Heart left ventricle (tissue), 16 donors: Measurements from ENCODE around the gene GP2. TPM values are rescaled to one million over a fixed set of nuclear protein-coding genes. Genes with fewer than 3 reads are reported as not detected.

ENCODE experiments used
- ATAC-seq, 4 donors: fragments of 200-7000 bp; cut with Tn5 transposase; one replicate each; pipeline ENCODE4 v1.9.1; 2020 to 2022; ENCODE audit warnings: moderate library complexity in 4 of 4, mild to moderate bottlenecking in 3 of 4, moderate number of reproducible peaks in 1 of 4
- DNase-seq, 5 donors: peaks; one replicate each; pipeline ENCODE4 v3.0.0-alpha.2; 2020
- H3K27ac ChIP-seq, 12 donors: fragments of 200-600 bp; sonication (generic) in 4 of 12; one replicate each; pipeline versions ENCODE4 v1.5.0 to v1.8.0; 2016 to 2022; ENCODE audit warnings: mild to moderate bottlenecking in 2 of 12
- H3K27me3 ChIP-seq, 9 donors: fragments of 200-600 bp; sonication (generic) in 2 of 9; one replicate each; pipeline versions ENCODE4 v1.5.1 to v1.8.0; 2016 to 2022; ENCODE audit warnings: mild to moderate bottlenecking in 3 of 9
- H3K36me3 ChIP-seq, 9 donors: fragments of 200-600 bp; sonication (generic) in 2 of 9; one replicate each; pipeline versions ENCODE4 v1.5.0 to v1.8.0; 2018 to 2022; ENCODE audit warnings: mild to moderate bottlenecking in 2 of 9
- H3K4me1 ChIP-seq, 12 donors: fragments of 200-600 bp; sonication (generic) in 4 of 12; one replicate each; pipeline versions ENCODE4 v1.5.0 to v1.8.0; 2016 to 2022; ENCODE audit warnings: mild to moderate bottlenecking in 3 of 12
- H3K4me3 ChIP-seq, 12 donors: fragments of 200-600 bp; sonication (generic) in 4 of 12; one replicate each; pipeline versions ENCODE4 v1.5.0 to v1.8.0; 2017 to 2022; ENCODE audit warnings: mild to moderate bottlenecking in 9 of 12, moderate library complexity in 4 of 12
- H3K9me3 ChIP-seq, 12 donors: fragments of 200-600 bp; sonication (generic) in 4 of 12; one replicate each; pipeline versions ENCODE4 v1.5.0 to v1.8.0; 2016 to 2022; ENCODE audit warnings: mild to moderate bottlenecking in 1 of 12
- CTCF ChIP-seq, 12 donors: fragments of 200-600 bp; sonication (generic) in 4 of 12; IDR thresholded peaks; one replicate each; pipeline versions ENCODE4 v1.5.0 to v1.8.0; 2018 to 2022; ENCODE audit warnings: antibody characterized with exemption in 12 of 12, mild to moderate bottlenecking in 5 of 12
- POLR2A ChIP-seq, 2 donors: fragments of 450-650 bp; IDR thresholded peaks; one replicate each; pipeline ENCODE4 v1.6.1; 2017; ENCODE audit warnings: antibody characterized with exemption in 2 of 2, mild to moderate bottlenecking in 2 of 2, moderate library complexity in 2 of 2
- WGBS, 4 donors: extraction: QIAGEN DNeasy Blood & Tissue Kit in 2 of 4; methylation state at CpG; one replicate each; pipeline versions ENCODE4 v1.1.5 to v1.1.7; 2013 to 2018; 5-methylcytosine and 5-hydroxymethylcytosine counted together
- intact Hi-C, 10 donors: fragments of 100-400 bp; cut with DNase I; formaldehyde crosslinking; loops; one replicate each; pipeline versions ENCODE4 v1.11.1 to v1.14.2; 2022
- polyA plus RNA-seq, 2 donors: library from polyadenylated mRNA; stranded (reverse); fragments of 200-250 nt; gene quantifications; one replicate each; pipeline ENCODE4 v1.2.3, GENCODE V29; 2013
- total RNA-seq, 9 donors: library from RNA; depleted of rRNA in 2 of 9; stranded (reverse); fragments of >200 nt in 2 of 9; fragmentation: NEBNext Ultra II Directional in 3 of 9; extraction: Animal tissue kit (Norgen Biotek cat#: 25700) in 3 of 9; gene quantifications; one replicate each; pipeline versions ENCODE4 v1.1.0 to v1.2.4, GENCODE V29; 2016 to 2023
- donor health status: ischemic (EF 13 %, LVEDD 7.1; RV severe dilation, severe dysfunction).
- donor health status: healthy with polysubstance abuse.
- donor health status: DM: no; HTN: yes; CAD: no.
- donor health status: DM: no; HTN: no; CAD: no.
- donor health status: ischemic (EF 25% LVEDD 6.9; RV normal size, moderate dysfunction).
- donor health status: ischemic (EF 25% LVEDD 5.7; RV mildly dilated, moderate dysfunction).
- donor health status: healthy.
- donor health status: DM: yes; HTN: yes; CAD: no.
- donor health status: ischemic (EF 35%, LVEDD 5.7; RV mildly dilated, moderate dysfunction).
- donor health status: nonischemic (EF 11% LVEDD 7.7; RV severe dilation, severe dysfunction).
- donor health status: DM: yes; HTN: yes; CAD: no.
- donor health status: PGD.
- donor health status: ischemic (EF 29% LVEDD 5.4; RV normal size, mild dysfunction).
- donor health status: nonischemic (EF 23%, LVEDD 6.1; RV moderate dilation, normal function).

The GP2 gene
- total and polyA plus RNA-seq, 11 donors: 0.22 to 4.0 (median 2.5) TPM; not detected in 5

DNA sequence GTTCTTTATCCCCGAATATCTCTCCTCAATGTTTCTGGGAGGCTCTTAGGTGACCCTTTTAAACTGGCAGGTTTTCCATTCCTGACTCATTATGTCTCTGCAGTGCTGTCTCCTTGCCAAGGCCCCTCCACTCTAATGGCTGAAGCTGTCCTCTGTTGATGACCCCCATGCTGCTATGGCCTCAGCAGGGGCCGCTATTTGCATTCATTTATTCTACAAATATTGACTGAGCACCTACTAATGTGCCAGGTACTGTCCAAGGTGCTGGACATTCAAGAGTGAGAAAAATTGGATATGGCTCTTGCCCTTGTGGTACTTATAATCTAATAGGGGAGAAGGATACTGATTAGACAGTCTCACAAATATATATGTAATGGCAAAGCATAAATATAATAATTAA, 55.4 kb downstream of the GP2 start:
- DNase-seq (no peak), ATAC-seq (no peak)
- Histone ChIP-seq H3K9me3 (no peaks in the 10 kb centered on the region), H3K36me3 (no peaks in the 10 kb centered on the region), H3K4me3 (no peak overlapping the region), H3K4me1 (no peaks in the 10 kb centered on the region), H3K27ac (no peak overlapping the region), H3K27me3 (peaks cover 0 to 15% (median 0%) of the 10 kb centered on the region in 9 donors)
- 72 to 77% (median 75%) methylated on average over 2 of the region's 2 CpGs for WGBS, 4 donors
- intact Hi-C loops: no loop called here
- no peak for TF ChIP-seq POLR2A (IDR thresholded peaks at IDR 0.05)
- TF ChIP-seq CTCF (IDR thresholded peaks at IDR 0.05): no peak

DNA sequence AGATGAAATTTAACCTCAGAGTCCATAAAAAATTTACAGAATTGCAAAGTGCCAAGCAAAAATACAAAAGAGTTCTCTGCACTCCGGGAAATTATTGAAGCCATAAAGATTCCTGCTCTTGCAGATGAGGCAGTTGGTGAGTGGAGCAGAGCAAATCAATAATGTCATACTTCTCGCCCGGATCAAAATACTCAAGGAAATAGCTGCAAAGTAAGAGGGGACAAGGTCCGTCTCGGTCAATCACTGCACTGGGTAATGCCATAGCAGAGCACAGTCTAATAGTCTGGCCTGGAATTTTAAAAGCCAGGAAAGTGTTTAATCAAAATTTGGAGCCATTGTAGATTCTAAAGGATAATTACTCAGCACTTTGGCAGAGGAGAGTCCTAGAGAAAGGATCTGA, 58.9 kb downstream of the GP2 start:
- ATAC-seq (no peak), DNase-seq (no peak)
- TF ChIP-seq POLR2A (IDR thresholded peaks at IDR 0.05) (no peak), CTCF (IDR thresholded peaks at IDR 0.05) (no peak)
- Histone ChIP-seq H3K4me3 (no peak overlapping the region), H3K9me3 (no peaks in the 10 kb centered on the region), H3K27me3 (peaks cover 0 to 15% (median 0%) of the 10 kb centered on the region in 9 donors), H3K36me3 (no peaks in the 10 kb centered on the region), H3K4me1 (no peaks in the 10 kb centered on the region), H3K27ac (no peak overlapping the region)
- WGBS, 4 donors: 78 to 79% (median 79%) methylated on average over 5 of the region's 5 CpGs
- intact Hi-C loops: no loop called here

DNA sequence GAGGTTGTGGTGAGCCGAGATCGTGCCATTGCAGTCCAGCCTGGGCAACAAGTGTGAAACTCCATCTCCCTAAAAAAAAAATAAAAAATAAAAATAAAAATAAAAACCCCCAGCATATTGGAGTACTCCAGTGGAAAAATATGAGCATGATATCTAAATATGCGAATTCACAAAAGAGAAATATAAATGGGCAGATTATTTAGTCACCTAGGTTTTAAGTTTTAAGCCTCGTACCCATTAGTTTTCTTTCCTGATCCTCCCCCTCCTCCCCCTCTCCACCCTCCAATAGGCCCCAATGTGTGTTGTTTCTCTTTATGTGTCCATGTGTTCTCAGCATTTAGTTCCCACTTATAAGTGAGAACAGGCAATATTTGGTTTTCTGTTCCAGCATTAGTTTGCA, 62.3 kb downstream of the GP2 start:
- Histone ChIP-seq H3K4me3 (no peak overlapping the region), H3K9me3 (no peaks in the 10 kb centered on the region), H3K4me1 (no peaks in the 10 kb centered on the region), H3K27me3 (peaks cover 0 to 19% (median 0%) of the 10 kb centered on the region in 9 donors), H3K36me3 (no peaks in the 10 kb centered on the region), H3K27ac (no peak overlapping the region)
- intact Hi-C loops: no loop called here
- no peak for ATAC-seq
- WGBS, 4 donors: 85 to 89% (median 87%) methylated on average over 4 of the region's 4 CpGs
- no peak for DNase-seq
- no peak for TF ChIP-seq POLR2A (IDR thresholded peaks at IDR 0.05)
- no peak for TF ChIP-seq CTCF (IDR thresholded peaks at IDR 0.05)

GRCh38 chr16:20263138-20263855, 64.0 kb downstream of the GP2 start:
- 62 to 70% (median 66%) methylated on average over 12 of the region's 12 CpGs for WGBS, 4 donors

More at GRCh38 chr16:20263138-20263855, 64.0 kb downstream of the GP2 start:
- Histone ChIP-seq H3K4me3 (no peak overlapping the region), H3K27me3 (peaks cover 0 to 19% (median 0%) of the 10 kb centered on the region in 9 donors), H3K9me3 (peaks cover 0 to 8% (median 0%) of the 10 kb centered on the region in 12 donors), H3K36me3 (no peaks in the 10 kb centered on the region), H3K27ac (no peak overlapping the region), H3K4me1 (no peaks in the 10 kb centered on the region)
- intact Hi-C loops: no loop called here
- no peak for TF ChIP-seq CTCF (IDR thresholded peaks at IDR 0.05)
- no peak for TF ChIP-seq POLR2A (IDR thresholded peaks at IDR 0.05)
- no peak for DNase-seq
- no peak for ATAC-seq
